ENCODE results near the gene CAMTA1. TPM values are rescaled to one million over a fixed set of nuclear protein-coding genes. Genes with fewer than 3 reads are reported as not detected.

CAMTA1 gene
- polyA plus RNA-seq, 1 experiment, result 64.9 TPM

GRCh38 chr1:7524341-7525337 is 739.4 kb downstream of the CAMTA1 start:
- POLR2A ChIA-PET, result no interaction called here
- no peak for DNase-seq (ENCODE audit: low read depth, low spot score)
- Histone ChIP-seq H3K9me3 (ENCODE audit: control insufficient read depth, insufficient read depth, low read length) (no peaks in the 10 kb centered on the region), H3K27me3 (ENCODE audit: control insufficient read depth, insufficient read depth, low read length) (no peaks in the 10 kb centered on the region), H3K4me3 (ENCODE audit: low read depth, low read length) (no peak overlapping the region), H3K27ac (ENCODE audit: low read depth, low read length) (no peak overlapping the region)
- TF ChIP-seq, protein P1, sequence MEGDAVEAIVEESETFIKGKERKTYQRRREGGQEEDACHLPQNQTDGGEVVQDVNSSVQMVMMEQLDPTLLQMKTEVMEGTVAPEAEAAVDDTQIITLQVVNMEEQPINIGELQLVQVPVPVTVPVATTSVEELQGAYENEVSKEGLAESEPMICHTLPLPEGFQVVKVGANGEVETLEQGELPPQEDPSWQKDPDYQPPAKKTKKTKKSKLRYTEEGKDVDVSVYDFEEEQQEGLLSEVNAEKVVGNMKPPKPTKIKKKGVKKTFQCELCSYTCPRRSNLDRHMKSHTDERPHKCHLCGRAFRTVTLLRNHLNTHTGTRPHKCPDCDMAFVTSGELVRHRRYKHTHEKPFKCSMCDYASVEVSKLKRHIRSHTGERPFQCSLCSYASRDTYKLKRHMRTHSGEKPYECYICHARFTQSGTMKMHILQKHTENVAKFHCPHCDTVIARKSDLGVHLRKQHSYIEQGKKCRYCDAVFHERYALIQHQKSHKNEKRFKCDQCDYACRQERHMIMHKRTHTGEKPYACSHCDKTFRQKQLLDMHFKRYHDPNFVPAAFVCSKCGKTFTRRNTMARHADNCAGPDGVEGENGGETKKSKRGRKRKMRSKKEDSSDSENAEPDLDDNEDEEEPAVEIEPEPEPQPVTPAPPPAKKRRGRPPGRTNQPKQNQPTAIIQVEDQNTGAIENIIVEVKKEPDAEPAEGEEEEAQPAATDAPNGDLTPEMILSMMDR (IDR thresholded peaks at IDR 0.05; ENCODE audit: low read depth, low read length), result no peak
- CTCF ChIA-PET, result no interaction called here

DNA sequence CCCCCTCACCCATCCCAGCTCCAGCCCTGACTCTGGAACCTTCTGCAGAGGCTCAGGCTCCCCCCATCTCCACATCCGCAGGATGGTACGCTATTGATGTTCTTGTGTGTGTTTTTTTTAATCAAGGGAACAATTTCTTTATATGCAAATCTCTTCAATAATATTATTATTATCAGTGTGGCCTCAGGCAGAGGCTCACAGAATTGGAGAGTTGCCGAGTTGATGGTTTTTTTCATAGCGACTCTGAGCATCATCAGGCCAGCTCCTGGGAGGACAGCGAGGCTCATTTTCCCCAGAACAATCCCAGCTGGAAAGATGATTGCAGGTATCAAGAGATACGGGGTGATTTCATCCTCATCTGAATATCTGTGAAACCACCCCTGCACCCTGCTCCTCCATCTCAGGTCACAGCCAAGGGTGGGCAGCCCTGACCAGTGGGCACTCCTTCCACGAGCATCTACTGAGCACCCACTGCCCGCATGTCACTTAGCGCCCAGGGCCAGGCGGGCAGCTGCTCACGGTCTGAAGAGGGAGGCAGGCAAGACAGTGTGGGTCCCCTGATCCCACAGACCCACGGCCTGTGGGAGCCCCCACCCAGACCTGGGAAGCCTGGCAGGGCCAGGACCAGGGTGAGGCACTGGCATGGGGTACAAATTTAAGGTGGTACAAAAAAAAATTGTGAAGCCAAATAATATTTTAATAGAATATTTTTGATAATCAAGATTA is 740.2 kb downstream of the CAMTA1 start:
- no peak overlapping the region for H3K27ac ChIP-seq (ENCODE audit: low read depth, low read length)
- no peak for DNase-seq (ENCODE audit: low read depth, low spot score)
- H3K4me3 ChIP-seq (ENCODE audit: low read depth, low read length), result no peak overlapping the region
- ChIA-PET CTCF (no interaction called here), POLR2A (interaction anchor here (0.6 kb wide), 1 partner anchor 235 kb away, joined by 3 read pairs; no protein-coding TSS in a partner anchor)
- TF ChIP-seq, protein P1 (IDR thresholded peaks at IDR 0.05; ENCODE audit: low read depth, low read length), result no peak
- H3K9me3 ChIP-seq (ENCODE audit: control insufficient read depth, insufficient read depth, low read length), result no peaks in the 10 kb centered on the region
- no peaks in the 10 kb centered on the region for H3K27me3 ChIP-seq (ENCODE audit: control insufficient read depth, insufficient read depth, low read length)

GRCh38 chr1:7526196-7526866 is 741.1 kb downstream of the CAMTA1 start:
- DNase-seq (ENCODE audit: low read depth, low spot score), result no peak
- no peaks in the 10 kb centered on the region for H3K27me3 ChIP-seq (ENCODE audit: control insufficient read depth, insufficient read depth, low read length)
- H3K9me3 ChIP-seq (ENCODE audit: control insufficient read depth, insufficient read depth, low read length), result no peaks in the 10 kb centered on the region
- H3K4me3 ChIP-seq (ENCODE audit: low read depth, low read length), result no peak overlapping the region
- ChIA-PET CTCF (no interaction called here), POLR2A (interaction anchor here (0.6 kb wide), 1 partner anchor 236 kb away, joined by 3 read pairs; no protein-coding TSS in a partner anchor)
- TF ChIP-seq, protein P1 (IDR thresholded peaks at IDR 0.05; ENCODE audit: low read depth, low read length), result no peak
- H3K27ac ChIP-seq (ENCODE audit: low read depth, low read length), result no peak overlapping the region

GRCh38 chr1:7526867-7527732 is 741.8 kb downstream of the CAMTA1 start:
- ChIA-PET POLR2A (interaction anchor here (0.9 kb wide), 1 partner anchor 10 kb away, joined by 3 read pairs; no protein-coding TSS in a partner anchor), CTCF (interaction anchor here (2.0 kb wide), 1 partner anchor 11 kb away, joined by 10 read pairs; no protein-coding TSS in a partner anchor)
- TF ChIP-seq, protein P1 (IDR thresholded peaks at IDR 0.05; ENCODE audit: low read depth, low read length), result no peak
- Histone ChIP-seq H3K4me3 (ENCODE audit: low read depth, low read length) (no peak overlapping the region), H3K27me3 (ENCODE audit: control insufficient read depth, insufficient read depth, low read length) (no peaks in the 10 kb centered on the region), H3K27ac (ENCODE audit: low read depth, low read length) (no peak overlapping the region), H3K9me3 (ENCODE audit: control insufficient read depth, insufficient read depth, low read length) (no peaks in the 10 kb centered on the region)
- no peak for DNase-seq (ENCODE audit: low read depth, low spot score)
